Measurements from ENCODE around the gene THSD4.
"Not testable (repeated sequence)": the region's sequence is repeated elsewhere in the genome, so short reads cannot be mapped to it uniquely, and the experiment has no call there.

Gene THSD4

GRCh38 chr15:71359246-71359645, 244.0 kb downstream of the THSD4 start:
- no peak for DNase-seq

DNA sequence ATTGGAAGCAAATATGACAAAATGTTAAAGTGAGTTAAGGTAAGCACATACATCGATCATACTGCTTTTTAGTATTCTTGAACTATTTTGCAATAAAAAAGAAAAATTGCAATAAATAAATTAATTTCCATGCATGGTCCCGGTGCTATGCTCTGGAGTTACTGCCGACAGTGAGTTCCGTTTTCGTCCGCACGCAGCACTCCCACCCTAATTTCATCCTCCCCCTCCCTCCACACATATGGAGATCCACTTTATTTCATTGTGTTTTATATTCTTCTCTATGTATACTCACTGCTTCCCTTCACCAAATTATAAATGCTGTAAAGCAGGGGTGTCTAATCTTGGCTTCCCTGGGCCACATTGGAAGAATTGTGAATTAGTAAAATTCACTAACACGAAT, 247.3 kb downstream of the THSD4 start:
- DNase-seq: no peak

GRCh38 chr15:71362987-71363968, 248.0 kb downstream of the THSD4 start:
- DNase-seq: no peak

GRCh38 chr15:71364117-71364584, 248.9 kb downstream of the THSD4 start:
- no peak for DNase-seq

GRCh38 chr15:71366522-71366921, 251.3 kb downstream of the THSD4 start:
- DNase-seq: no peak

- DNase-seq: no peak
These were observed 251.7 kb downstream of the THSD4 start for GRCh38 chr15:71366926-71367325.

DNA sequence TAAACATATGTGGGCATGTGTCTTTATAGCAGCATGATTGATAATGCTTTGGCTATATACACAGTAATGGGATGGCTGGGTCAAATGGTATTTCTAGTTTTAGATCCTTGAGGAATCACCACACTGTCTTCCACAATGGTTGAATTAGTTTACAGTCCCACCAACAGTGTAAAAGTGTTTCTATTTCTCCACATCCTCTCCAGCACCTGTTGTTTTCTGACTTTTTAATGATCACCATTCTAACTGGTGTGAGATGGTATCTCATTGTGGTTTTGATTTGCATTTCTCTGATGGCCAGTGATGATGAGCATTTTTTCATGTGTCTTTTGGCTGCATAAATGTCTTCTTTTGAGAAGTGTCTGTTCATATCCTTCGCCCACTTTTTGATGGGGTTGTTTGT, 252.5 kb downstream of the THSD4 start:
- not testable (repeated sequence) for DNase-seq

DNA sequence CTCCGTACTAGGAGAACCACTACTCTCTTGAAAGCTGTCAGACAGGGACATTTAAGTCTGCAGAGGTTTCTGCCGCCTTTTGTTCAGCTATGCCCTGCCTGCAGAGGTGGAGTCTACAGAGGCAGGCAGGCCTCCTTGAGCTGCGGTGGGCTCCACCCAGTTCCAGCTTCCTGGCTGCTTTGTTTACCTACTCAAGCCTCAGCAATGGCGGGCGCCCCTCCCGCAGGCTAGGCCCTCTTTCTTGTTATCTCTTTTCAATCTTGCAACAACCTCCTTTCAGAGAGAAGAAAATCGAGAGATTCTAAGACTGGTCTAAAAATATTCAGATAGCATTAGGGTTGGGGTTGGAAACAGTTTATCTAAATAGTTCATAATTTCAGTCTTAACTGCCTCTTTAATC, 257.5 kb downstream of the THSD4 start:
- not testable (repeated sequence) for DNase-seq

DNA sequence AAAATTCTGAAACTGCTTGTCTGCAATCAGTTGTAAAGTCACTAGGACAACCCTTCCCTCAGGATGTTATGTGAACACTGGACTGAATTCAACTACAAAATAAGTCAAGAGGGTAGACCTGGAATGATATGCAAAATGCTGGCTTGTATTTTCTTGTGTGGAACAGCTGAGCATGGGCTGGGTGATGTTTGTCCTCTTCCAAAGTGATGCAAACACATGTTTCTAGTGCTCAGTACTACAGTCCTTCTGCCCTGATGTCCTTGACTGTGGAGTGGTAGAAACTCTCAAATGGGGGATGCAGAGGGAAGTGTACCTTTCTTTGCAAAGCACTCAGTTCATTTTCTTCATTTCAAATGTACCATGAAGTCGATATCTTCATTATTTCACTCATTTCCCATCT, 258.6 kb downstream of the THSD4 start:
- DNase-seq: no peak

GRCh38 chr15:71374607-71375352, 259.5 kb downstream of the THSD4 start:
- no peak for DNase-seq

GRCh38 chr15:71375934-71376333, 260.7 kb downstream of the THSD4 start:
- no peak for DNase-seq

DNA sequence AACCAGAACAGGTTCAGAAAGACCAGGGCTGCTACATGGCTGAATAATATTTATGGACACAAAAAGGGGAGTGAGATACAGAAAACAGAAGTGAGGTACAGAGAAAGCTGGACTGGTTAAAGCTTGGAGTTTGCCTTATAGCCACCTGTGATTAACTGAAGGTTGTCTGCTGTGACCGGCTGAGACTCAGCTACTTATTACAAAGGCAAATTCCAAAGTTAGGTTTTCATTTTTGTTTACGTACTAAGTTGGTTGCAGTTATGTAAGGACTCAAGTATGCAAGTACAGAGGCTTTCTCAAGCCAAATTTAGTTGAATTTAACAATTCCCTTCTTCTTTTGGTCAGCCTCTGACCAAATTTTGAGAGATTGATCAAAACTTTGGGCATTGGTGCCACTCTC, 264.6 kb downstream of the THSD4 start:
- DNase-seq: no peak

GRCh38 chr15:71380345-71380744, 265.1 kb downstream of the THSD4 start:
- no peak for DNase-seq

GRCh38 chr15:71384501-71384900, 269.2 kb downstream of the THSD4 start:
- DNase-seq: no peak

GRCh38 chr15:71385026-71385425, 269.8 kb downstream of the THSD4 start:
- DNase-seq: no peak

- DNase-seq: no peak
These were observed 270.2 kb downstream of the THSD4 start for GRCh38 chr15:71385457-71385856.

DNA sequence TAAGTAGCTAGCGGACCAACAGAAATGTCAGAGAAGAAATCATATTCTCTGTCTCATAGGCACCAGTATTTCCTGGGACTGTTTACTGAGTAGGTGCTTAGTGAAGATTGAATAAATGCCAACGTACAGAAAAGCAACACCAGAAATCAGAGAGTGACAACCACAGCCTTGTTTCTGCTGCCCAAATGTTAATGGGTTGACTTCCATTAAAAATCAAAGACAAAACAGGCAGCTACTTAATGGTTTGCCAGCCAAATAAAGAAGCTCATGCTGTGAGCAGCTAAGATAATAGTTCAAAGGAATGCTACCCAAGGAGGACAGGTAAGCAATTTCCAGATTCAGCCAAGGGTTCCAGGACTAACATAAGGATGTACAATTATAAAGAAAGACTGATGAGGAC, 270.7 kb downstream of the THSD4 start:
- no peak for DNase-seq

GRCh38 chr15:71386448-71387236, 271.4 kb downstream of the THSD4 start:
- no peak for DNase-seq

GRCh38 chr15:71387810-71388209, 272.5 kb downstream of the THSD4 start:
- DNase-seq: no peak

- no peak for DNase-seq
These were observed 274.8 kb downstream of the THSD4 start for GRCh38 chr15:71390096-71390495.

GRCh38 chr15:71391421-71392088, 276.3 kb downstream of the THSD4 start:
- no peak for DNase-seq

DNA sequence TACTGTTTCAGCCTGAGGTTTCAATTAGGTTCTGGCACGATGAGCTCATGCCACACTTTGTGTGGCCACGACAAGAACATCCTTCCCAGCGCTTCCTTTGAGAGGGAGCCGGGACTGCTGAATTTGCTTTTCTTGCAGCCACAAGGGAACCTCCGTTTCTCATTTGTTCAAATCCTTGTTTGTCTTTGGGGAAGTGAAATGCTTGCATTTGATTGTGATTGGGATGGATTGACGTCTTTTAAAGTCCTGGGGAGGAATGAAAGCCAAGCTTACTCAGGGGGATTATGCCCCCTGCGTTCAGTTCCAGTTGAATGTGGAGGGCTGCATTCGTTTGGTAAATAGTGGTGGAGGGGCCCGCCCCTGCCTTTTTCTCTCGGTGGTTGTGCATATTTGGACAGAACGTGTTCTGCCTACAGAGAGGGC, 277.6 kb downstream of the THSD4 start:
- no peak for DNase-seq
